ENCODE measurements around the gene ACTL7B.
"Not testable (repeated sequence)": the region's sequence is repeated elsewhere in the genome, so short reads cannot be mapped to it uniquely, and the experiment has no call there.

ACTL7B gene

GRCh38 chr9:108869092-108869725 is 13.4 kb upstream of the ACTL7B start:
- in situ Hi-C loops (cut with HindIII; ENCODE audit: low sequenced_read_pairs), result no loop called here

DNA sequence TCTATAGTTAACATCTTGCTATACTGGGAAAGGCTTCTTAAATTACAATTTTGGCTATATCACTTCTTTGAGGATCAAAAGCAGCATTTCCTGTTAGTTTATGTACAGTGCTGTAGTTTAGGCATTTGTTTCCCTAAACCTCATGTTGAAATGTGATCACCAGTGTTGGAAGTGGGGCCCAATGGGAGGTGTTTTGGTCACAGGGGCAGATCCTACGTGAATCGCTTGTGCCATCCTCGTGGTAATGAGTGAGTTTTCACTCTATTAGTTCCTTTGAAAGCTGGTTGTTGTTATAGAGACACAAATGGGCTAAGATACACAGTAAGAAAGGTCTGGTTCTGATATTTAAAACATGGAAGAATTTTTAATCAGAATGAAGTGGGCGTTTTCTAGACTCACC is 12.0 kb upstream of the ACTL7B start:
- in situ Hi-C loops (cut with HindIII; ENCODE audit: low sequenced_read_pairs), result no loop called here

- in situ Hi-C loops (cut with HindIII; ENCODE audit: low sequenced_read_pairs), result no loop called here
Observed at GRCh38 chr9:108867116-108867515, 11.3 kb upstream of the ACTL7B start.

GRCh38 chr9:108866001-108866420 is 10.2 kb upstream of the ACTL7B start:
- in situ Hi-C loops (cut with HindIII; ENCODE audit: low sequenced_read_pairs), result no loop called here

DNA sequence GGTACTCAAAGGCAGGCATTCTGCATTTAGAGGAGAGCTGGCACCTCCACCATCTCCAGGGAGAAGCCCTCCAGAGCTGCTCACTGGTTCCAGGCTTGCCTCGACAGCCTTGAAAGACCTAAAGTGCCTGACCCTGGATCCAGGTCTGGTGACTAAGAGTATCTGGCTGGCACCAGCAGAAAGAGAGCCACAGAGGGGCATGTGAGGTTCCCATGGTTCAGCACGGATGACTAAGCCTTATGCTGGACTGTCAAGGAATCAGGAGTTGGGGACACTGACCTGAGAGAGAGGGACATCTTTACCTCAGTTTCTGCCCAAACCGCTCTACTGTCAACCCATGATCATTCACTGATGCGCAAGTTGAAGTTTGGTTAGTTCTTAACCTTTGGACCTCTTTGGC is 9.3 kb upstream of the ACTL7B start:
- in situ Hi-C loops (cut with HindIII; ENCODE audit: low sequenced_read_pairs), result no loop called here

- in situ Hi-C loops (cut with HindIII; ENCODE audit: low sequenced_read_pairs), result no loop called here
Observed at GRCh38 chr9:108864446-108864845, 8.7 kb upstream of the ACTL7B start.

DNA sequence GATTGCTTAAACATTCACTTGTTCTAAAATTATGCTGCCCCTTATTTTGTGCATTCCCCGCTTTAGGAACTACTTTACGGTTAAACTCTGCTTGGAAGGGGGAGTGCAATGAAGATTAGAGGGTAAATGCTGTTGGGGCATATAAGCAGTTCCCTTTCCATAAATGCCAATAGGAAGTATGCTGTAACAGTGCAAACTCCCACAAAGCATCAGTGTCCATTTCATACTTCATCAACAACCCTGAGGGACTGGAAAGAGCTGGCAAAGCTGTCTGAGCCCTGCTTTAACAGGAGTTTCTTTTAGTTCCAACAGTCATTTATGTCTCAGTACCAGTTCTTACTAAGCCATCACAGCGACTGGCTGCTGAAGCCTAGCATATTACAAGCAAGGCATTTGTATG is 8.1 kb upstream of the ACTL7B start:
- in situ Hi-C loops (cut with HindIII; ENCODE audit: low sequenced_read_pairs), result no loop called here

DNA sequence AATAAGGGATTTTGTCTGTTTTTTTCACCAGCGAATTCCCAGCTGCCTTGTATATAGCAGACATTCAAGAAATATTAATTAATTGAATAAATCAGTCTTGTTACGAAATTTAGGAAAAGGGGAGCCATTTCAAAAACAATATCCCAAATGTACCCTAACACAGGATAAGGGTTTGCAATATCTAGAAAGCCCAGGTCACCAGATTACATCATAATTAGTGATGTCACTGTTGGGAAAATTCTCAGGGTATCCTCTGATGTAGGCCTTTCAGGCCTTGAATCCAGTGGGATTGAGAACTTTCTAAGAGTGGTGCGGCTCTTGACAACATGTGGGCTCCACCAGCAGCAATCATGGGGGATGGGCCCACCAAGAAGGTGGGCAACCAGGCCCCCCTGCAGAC is 6.2 kb upstream of the ACTL7B start, which contains the start of gene ACTL7A:
TSS of gene ACTL7A (plus strand) at position 270 of the 400 bp plus-strand sequence. CDS start at position 327, 57 bp downstream.
- in situ Hi-C loops (cut with HindIII; ENCODE audit: low sequenced_read_pairs), result no loop called here

GRCh38 chr9:108861464-108861863 is 5.7 kb upstream of the ACTL7B start:
- in situ Hi-C loops (cut with HindIII; ENCODE audit: low sequenced_read_pairs), result no loop called here

- in situ Hi-C loops (cut with HindIII; ENCODE audit: low sequenced_read_pairs), result no loop called here
Observed at GRCh38 chr9:108860764-108861163, 5.0 kb upstream of the ACTL7B start.

GRCh38 chr9:108860354-108860753 is 4.6 kb upstream of the ACTL7B start:
- in situ Hi-C loops (cut with HindIII; ENCODE audit: low sequenced_read_pairs), result no loop called here

- in situ Hi-C loops (cut with HindIII; ENCODE audit: low sequenced_read_pairs), result no loop called here
Observed at GRCh38 chr9:108859459-108860114, 3.8 kb upstream of the ACTL7B start.

DNA sequence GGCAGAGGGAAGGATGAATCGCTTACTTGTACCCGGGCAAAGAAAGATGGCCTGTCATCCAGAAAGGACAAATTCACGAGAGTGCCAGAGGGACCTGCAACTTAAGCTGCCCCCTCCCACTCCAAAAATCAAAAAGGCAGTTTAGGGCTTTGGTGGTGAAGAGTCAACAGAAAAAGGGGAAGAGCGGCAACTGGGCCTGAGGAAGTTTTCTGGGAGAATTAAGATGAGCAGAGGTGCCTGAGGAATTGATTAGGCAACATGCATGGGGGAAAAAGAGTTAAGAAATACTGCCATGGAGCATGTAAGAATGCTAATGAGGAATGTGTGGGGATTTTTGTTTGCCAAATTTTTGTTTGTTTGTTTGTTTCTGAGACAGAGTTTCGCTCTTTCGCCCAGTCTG is 1.8 kb upstream of the ACTL7B start:
- in situ Hi-C loops (cut with HindIII; ENCODE audit: low sequenced_read_pairs), result no loop called here

- in situ Hi-C loops (cut with HindIII; ENCODE audit: low sequenced_read_pairs), result no loop called here
Observed at GRCh38 chr9:108855529-108855886, 278 bp downstream of the ACTL7B start.

DNA sequence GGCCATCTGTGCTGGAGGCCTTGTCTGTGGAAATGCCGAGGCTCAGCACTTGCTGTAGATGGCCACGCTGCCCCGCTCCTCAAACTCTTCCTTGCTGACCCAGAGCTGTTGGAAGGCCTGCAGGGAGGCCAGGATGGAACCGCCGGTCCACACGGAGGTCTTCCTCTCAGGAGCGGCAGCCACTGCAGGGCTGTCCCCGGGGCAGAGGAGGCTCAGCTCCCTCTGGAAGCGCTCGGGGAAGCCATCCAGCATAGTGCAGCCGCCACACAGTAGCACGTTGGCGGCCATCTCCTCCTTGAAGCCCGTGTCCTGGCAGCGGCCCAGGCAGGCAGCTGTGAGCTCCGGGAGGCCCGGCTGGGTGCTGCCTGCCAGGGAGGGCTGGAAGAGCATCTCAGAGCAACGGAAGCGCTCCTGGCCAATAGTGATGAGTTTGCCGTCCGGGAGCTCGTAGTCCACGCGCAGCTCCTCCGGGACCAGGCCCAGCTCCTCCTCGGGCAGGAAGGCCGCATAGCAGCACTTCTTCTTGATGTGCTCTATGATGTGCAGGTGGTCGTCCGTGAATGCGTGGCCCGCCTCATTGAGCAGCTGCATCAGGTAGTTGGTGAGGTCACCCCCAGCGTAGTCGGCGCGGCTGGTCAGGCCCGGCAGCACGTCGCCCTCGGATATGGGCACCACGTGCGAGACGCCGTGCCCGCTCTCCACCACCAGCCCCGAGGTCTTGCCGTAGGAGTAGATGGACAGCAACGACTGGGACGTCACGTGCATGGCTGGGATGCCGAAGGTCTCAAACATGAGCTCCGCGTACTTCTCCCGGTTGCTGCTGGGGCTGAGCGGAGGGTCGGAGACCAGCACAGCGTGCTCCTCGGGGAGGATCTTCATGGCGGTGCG is 901 bp downstream of the ACTL7B start:
- in situ Hi-C loops (cut with HindIII; ENCODE audit: low sequenced_read_pairs), result no loop called here

DNA sequence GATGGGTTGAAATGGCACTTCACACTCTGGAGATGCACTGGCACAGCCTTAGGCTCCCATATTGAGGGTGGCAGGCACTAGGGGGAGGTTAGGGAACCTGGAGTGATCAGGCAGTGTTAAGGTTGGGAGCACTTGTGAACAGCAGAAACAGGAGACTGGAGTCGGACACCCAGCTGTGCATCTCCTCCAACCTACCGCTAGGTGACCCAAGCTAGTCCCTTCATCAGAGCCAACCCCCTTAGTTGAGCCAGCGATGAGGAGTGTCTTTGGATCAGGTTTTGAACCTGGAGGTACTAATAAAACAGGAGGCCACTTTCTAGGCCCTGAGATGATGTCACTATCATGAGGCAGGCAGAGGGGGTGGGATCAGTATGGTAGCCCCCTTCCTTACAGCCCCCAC is 1.7 kb downstream of the ACTL7B start:
- in situ Hi-C loops (cut with HindIII; ENCODE audit: low sequenced_read_pairs), result no loop called here

DNA sequence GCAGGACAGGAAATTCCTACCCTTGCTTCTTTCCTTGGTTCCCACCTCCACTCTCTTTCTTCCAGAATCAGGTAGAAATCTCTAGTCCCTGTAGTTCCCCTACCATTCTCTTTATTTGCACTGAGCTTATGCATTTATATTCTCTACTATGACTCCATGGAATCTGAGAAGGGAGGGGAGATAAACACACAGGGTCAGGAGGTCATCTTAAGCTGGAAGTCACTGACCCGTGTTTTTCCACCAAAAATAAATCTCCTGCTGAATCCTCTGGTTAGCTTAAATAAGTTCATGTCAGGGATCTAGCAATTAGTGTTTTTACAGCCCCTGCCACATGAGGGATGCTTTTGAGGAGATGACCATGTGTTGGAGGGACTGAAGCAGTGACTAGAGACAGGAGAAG is 3.7 kb downstream of the ACTL7B start:
- in situ Hi-C loops (cut with HindIII; ENCODE audit: low sequenced_read_pairs), result no loop called here

- in situ Hi-C loops (cut with HindIII; ENCODE audit: low sequenced_read_pairs), result no loop called here
Observed at GRCh38 chr9:108851138-108851537, 4.6 kb downstream of the ACTL7B start.

DNA sequence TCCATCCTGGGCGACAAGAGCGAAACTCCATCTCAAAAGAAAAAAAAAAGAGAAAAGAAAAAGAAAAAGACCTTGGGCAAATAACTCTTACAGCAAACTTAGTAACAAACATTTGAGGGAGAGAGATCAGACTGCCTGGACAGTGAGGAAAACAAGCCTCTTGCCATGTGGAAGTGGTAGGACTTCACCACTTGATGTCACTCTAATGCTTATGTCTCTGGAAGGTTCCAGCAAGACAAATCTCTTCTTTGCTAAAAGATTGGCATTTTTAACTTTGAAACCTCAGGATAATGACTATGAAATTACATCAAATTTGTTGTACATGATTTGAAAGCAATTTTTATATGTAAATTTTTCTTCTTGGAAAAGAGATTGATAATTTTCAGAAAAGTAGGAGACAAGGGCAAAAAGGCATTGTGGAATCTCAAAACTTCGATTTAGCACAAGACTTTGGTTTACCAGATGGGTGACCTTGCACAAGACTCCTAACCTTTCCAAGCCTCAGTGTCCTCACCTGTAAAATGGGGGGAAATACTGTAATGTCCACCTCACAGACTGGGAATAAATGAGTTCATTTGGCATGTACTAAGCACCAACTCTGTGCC is 5.4 kb downstream of the ACTL7B start:
- in situ Hi-C loops (cut with HindIII; ENCODE audit: low sequenced_read_pairs), result no loop called here

GRCh38 chr9:108848296-108848695 is 7.5 kb downstream of the ACTL7B start:
- in situ Hi-C loops (cut with HindIII; ENCODE audit: low sequenced_read_pairs), result not testable (repeated sequence)

GRCh38 chr9:108845947-108846346 is 9.8 kb downstream of the ACTL7B start:
- in situ Hi-C loops (cut with HindIII; ENCODE audit: low sequenced_read_pairs), result no loop called here
